ENCODE measurements around the gene DTD1. TPM values are rescaled to one million over a fixed set of nuclear protein-coding genes. Genes with fewer than 3 reads are reported as not detected.

DTD1 gene
- total RNA-seq, 2 donors from 2014 or later, result 8.9 to 16.1 TPM

DNA sequence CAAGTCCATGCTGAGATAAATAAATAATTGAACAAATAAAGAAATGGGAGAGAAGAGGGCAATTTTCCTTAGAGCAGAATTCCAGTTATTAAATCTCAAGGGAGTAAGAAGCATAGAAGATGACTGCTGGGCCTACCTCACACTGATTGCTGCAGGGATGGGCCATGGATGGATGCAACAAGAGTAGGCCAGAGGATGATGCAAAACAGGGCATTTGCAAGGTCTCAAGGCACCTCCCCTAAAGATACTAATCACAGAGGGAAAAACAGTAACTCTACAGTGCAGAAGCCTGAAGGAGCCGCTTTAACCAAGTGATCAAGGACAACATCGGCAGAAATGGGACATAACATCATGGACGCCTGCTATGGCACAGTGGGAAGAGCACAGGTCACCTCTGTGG lies 224.1 kb downstream of the DTD1 start:
- intact Hi-C loops (cut with DNase I), result no loop called here
- TF ChIP-seq, protein P1, sequence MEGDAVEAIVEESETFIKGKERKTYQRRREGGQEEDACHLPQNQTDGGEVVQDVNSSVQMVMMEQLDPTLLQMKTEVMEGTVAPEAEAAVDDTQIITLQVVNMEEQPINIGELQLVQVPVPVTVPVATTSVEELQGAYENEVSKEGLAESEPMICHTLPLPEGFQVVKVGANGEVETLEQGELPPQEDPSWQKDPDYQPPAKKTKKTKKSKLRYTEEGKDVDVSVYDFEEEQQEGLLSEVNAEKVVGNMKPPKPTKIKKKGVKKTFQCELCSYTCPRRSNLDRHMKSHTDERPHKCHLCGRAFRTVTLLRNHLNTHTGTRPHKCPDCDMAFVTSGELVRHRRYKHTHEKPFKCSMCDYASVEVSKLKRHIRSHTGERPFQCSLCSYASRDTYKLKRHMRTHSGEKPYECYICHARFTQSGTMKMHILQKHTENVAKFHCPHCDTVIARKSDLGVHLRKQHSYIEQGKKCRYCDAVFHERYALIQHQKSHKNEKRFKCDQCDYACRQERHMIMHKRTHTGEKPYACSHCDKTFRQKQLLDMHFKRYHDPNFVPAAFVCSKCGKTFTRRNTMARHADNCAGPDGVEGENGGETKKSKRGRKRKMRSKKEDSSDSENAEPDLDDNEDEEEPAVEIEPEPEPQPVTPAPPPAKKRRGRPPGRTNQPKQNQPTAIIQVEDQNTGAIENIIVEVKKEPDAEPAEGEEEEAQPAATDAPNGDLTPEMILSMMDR (IDR thresholded peaks at IDR 0.05), result no peak
- no peak for TF ChIP-seq POLR2A (IDR thresholded peaks at IDR 0.05)
- no peaks in the 10 kb centered on the region for H3K27me3 ChIP-seq
- no peaks in the 10 kb centered on the region for H3K4me1 ChIP-seq
- no peak overlapping the region for H3K4me3 ChIP-seq
- H3K36me3 ChIP-seq (replicated peaks in 1 of 2; ENCODE audit: insufficient read depth in 1 of 2, low read depth in 2 of 2), result no peaks in the 10 kb centered on the region
- WGBS, 2 donors, result 81 to 83% methylated on average over 3 of the region's 3 CpGs
- DNase-seq (no peak), ATAC-seq (no peak)
- H3K9me3 ChIP-seq, result no peaks in the 10 kb centered on the region
- H3K27ac ChIP-seq, result no peak overlapping the region

DNA sequence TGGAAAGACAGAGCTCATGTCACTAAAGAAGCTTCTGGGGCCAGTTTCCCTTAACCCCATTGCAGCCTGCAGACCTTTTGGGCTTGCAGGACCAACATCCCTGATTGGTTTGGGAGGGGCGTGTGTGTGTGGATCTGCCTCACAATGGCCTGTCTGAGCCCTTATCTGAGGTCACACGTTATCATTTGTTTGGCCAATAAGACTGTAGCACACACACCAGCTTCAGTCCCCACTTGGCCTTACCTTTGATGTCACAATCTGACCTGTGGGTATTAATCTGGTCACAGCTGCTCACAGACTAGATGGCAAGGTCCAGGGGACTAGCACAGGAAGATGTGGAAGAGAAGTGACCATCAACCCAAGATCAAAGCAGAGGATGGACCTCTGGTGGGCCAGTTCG lies 225.6 kb downstream of the DTD1 start, which contains the start of gene SCP2D1:
SCP2D1 (plus strand) TSS at position 301 of the 400 bp plus-strand sequence; CDS start at position 334, 33 bp downstream.
- no peaks in the 10 kb centered on the region for H3K27me3 ChIP-seq
- no peak for ATAC-seq
- TF ChIP-seq, protein P1 (IDR thresholded peaks at IDR 0.05), result no peak
- no peak for TF ChIP-seq POLR2A (IDR thresholded peaks at IDR 0.05)
- H3K9me3 ChIP-seq, result no peaks in the 10 kb centered on the region
- H3K4me3 ChIP-seq, result no peak within 1 kb of the TSS
- intact Hi-C loops (cut with DNase I), result no loop called here
- H3K4me1 ChIP-seq, result no peaks in the 10 kb centered on the region
- H3K27ac ChIP-seq, result no peak within 1 kb of the TSS
- WGBS, 2 donors, result 28 to 35% methylated on average over 3 of the region's 3 CpGs
- H3K36me3 ChIP-seq (replicated peaks in 1 of 2; ENCODE audit: insufficient read depth in 1 of 2, low read depth in 2 of 2), result no peaks in the 10 kb centered on the region
- no peak for DNase-seq

DNA sequence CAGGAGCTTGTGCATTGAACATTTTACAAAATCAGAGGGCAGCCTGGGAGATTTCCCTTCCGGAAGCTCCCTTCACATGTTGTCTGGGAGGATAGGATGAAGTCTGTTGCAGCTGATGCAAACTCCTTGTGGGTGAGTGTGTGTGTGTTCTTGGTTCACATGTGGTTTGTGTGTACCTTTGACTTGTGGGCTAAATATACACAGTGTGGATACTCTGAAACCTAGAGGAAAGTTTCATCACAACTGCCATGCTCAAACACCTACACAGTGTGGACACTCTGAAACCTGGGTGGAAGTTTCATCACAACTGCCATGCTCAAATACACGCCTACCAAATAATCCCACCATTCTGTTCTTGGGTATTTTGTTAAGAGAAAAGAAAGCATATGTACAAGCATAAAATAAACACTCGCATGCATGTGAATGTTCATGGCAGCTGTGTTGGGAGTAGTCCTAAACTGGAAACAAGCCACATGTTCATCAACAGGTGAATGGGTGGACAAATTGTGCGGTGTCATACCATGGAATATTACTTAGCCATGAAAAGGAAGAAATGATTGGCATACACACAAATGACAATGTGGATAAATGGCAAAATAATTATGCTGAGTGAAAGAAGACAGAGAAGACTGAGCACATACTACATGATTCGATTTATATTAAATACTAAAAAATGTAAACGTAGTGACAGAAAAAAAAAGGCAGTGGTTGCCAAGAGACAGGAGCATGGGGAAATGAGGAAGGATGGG lies 227.5 kb downstream of the DTD1 start:
- Histone ChIP-seq H3K36me3 (replicated peaks in 1 of 2; ENCODE audit: insufficient read depth in 1 of 2, low read depth in 2 of 2) (no peaks in the 10 kb centered on the region), H3K4me1 (no peaks in the 10 kb centered on the region), H3K4me3 (no peak overlapping the region), H3K27me3 (no peaks in the 10 kb centered on the region), H3K9me3 (no peaks in the 10 kb centered on the region), H3K27ac (no peak overlapping the region)
- intact Hi-C loops (cut with DNase I), result no loop called here
- TF ChIP-seq POLR2A (IDR thresholded peaks at IDR 0.05), result no peak
- TF ChIP-seq, protein P1 (IDR thresholded peaks at IDR 0.05), result no peak
- ATAC-seq (no peak), DNase-seq (no peak)
- WGBS, 2 donors, result 90 to 93% methylated on average over 6 of the region's 6 CpGs

Small RNA genes lying within 50 kb of the gene (small RNA-seq; reads per million reads assigned to genes)
- gene RN7SL638P, result not detected
- not detected for gene RNU6ATAC34P

Other genes starting within 250 kb of the DTD1 start
- 1 to 10 TPM; 1.6 TPM for gene DZANK1, start 121.0 kb upstream of the DTD1 start, total RNA-seq
- 1 to 10 TPM; 2.6 to 4.9 TPM for gene POLR3F, start 120.7 kb upstream of the DTD1 start, total RNA-seq
- 1 to 10 TPM; 6.6 to 8.3 TPM for gene RBBP9, start 90.8 kb upstream of the DTD1 start, total RNA-seq
- 10 to 100 TPM; 29.0 to 36.3 TPM for gene SEC23B, start 80.1 kb upstream of the DTD1 start, total RNA-seq
- 10 to 100 TPM; 41.2 to 58.4 TPM for gene SMIM26, start 20.6 kb upstream of the DTD1 start, total RNA-seq
- gene SCP2D1, start 225.7 kb downstream of the DTD1 start, total RNA-seq, result not detected